ENCODE measurements around the gene EFNA3.

GRCh38 chr1:155105604-155106011 lies 27.0 kb downstream of the EFNA3 start:
- TF ChIP-seq POLR2AphosphoS5 (IDR thresholded peaks at IDR 0.05; ENCODE audit: low read depth, low read length) (no peak), REST (IDR thresholded peaks at IDR 0.05; ENCODE audit: insufficient read depth in 1 of 2, low read depth in 2 of 2, low read length in 2 of 2) (no peak), SIN3A (IDR thresholded peaks at IDR 0.05; ENCODE audit: borderline replicate concordance, insufficient read depth, low read length) (no peak)

All from PFSK-1 (cell line).